SW 1271 (cell line): ENCODE data around the gene CYCS.

Experiments used
- DNase-seq, 2 experiments: peaks; one replicate each; lab custom pipeline; 2025; lab: John Stamatoyannopoulos, UW

The CYCS gene

GRCh38 chr7:25125137-25125946 lies at the start of gene CYCS:
Gene CYCS, minus strand, starts transcription at chr7:25125260. Its CDS starts 1,141 bp downstream, at chr7:25124119.
- peak; percentile 99 for DNase-seq

DNA sequence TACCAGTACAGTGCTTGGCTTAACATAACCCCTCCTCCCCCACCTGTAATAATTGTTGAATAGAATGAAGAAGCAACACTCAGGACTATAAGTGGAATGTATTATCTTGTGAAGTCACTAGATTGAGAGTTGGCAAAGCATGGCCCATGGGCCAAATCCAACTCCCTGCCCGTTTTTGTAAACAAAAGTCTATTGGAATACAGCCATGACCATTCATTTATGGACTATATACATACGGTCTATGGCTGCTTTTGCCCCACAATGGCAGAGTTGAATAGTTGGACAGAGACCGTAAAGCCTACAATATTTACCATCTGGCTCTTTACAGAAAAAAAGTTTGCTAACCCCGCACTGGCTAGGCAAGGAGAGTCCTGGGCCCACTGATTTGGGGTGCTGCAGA lies 48.1 kb upstream of the CYCS start:
- DNase-seq, result no peak

DNA sequence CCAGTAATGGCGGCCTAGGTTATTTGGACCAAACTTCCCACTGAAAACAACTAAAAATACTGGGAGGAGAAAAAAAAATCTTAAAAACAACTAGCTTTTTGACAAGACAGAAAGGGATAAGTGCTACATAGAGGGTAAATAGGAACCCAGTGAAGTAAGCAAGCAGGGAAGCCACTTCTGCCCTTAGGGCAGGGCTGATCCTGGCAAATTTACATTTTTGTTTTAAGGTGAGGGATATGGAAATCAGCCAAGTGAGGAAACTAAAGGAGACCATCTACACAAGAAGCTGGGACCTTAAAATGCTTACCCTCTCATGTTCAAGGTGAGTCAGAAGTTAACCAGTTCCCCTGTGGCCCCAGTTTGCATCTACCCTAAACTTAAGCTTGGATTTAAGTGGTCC lies 46.5 kb upstream of the CYCS start:
- no peak for DNase-seq

- DNase-seq, result no peak
Measured at GRCh38 chr7:25171071-25171470, 46.0 kb upstream of the CYCS start.

DNA sequence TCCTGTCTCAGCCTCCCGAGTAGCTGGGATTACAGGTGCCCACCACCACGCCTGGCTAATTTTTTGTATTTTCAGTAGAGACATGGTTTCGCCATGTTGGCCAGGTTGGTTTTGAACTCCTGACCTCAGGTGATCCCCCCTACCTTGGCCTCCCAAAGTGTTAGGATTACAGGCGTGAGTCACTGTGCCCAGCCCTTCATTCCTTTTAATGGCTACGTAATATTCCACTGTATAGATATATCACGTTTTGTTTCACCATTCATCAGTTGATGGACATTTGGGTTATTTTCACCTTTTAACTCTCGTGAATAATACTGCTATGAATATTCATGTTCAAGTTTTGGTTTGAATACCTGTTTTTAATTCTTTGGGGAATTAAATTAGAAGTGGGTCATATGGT lies 44.6 kb upstream of the CYCS start:
- DNase-seq, result no peak

GRCh38 chr7:25168145-25168544 lies 43.1 kb upstream of the CYCS start:
- no peak for DNase-seq

GRCh38 chr7:25167262-25167843 lies 42.3 kb upstream of the CYCS start:
- no peak for DNase-seq

- DNase-seq, result peak; percentile 18 to 54
Measured at GRCh38 chr7:25159983-25160596, 35.0 kb upstream of the CYCS start.

DNA sequence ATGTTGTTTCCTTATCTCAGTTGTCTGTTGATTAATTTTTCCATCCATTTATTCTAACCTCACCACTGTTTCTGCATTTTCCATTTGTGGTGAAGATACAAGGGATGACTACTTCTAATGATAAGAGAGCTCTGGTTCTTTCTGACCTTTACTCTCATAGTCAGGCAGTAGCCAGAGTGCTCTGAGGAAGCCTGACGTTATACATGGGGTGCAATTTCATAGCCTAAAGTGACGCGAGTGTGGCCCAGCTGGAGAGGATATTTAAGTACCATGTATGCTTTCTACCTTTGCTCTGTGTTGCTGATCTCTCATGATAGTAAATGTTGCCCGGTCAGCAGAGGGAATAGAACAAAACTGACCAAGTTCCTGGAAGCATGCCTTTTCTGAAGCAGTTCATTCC lies 33.9 kb upstream of the CYCS start:
- no peak for DNase-seq

GRCh38 chr7:25151773-25152172 lies 26.7 kb upstream of the CYCS start:
- no peak for DNase-seq

DNA sequence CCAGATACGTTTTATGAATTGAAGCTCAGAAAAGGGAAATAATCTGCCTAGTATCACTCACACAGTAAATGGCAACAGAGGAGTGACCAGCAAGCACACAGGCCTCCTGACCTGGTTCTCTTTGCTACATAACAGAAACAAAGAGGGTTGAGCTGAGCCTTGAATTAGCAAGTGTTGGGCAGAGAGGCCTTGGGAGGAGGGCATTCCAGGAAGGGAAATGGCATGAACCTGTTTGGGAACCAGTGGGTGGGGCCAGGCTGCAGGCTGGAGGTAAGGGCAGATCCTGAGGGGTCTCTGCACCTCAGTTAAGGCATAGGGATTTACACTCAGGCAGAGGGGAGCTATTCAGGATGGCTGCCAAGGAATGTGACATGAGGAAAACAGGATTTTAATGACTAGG lies 24.8 kb upstream of the CYCS start:
- DNase-seq, result no peak

DNA sequence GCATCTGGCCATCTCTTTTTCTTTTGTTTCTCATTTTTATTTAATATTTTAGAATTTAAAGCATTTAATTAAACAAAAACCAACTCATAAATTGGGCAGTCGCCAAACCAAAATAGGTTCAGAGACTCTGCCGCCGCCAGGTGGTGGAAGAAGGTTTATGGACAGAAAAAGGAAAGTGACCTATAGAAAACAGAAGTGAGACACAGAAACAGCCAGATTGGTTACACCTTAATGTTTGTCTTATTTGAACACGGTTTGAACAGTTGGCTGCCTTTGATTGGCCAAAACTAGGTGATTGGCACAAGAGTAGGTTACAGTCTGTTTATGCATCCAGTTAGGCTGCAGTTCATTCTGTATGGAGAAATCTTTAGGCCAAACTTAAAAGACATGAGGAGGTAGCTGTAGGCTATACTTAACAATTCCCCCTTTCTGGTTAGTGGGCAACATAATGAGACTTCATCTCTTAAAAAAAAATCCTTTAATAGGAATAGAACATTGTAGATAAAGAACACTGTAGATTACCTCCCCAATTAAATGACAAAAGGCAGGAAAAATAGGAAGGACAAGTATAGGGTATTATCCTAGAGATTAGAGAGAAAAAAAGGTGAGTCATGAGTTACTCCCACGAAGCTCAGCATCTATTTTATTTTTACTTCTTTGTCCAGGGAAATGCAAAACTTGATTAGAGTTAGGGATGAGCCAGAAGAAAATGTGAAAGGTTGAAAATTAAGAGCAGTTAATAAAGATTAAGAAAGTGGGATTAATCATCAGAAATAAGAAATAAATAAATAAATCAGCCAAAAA lies 23.9 kb upstream of the CYCS start:
- no peak for DNase-seq

DNA sequence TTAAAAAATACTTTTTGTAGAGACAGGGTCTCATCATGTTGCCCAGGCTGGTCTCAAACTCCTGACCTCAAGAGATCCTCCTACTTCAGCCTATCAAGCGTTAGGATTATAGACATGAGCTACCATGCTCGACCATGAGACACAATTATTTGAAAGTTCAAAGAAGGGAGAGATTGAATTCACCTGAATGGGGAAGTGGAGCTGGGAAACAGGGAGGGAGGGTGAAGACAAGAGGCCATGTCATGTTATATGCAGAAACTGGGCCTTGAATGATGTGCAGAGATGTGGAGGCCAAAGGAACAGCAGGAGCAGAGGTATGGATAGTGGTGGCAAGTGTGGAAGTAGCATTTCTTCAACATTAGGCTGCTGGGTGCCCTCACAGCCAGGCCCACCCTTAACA lies 18.7 kb upstream of the CYCS start:
- no peak for DNase-seq

GRCh38 chr7:25139536-25139935 lies 14.5 kb upstream of the CYCS start:
- no peak for DNase-seq

DNA sequence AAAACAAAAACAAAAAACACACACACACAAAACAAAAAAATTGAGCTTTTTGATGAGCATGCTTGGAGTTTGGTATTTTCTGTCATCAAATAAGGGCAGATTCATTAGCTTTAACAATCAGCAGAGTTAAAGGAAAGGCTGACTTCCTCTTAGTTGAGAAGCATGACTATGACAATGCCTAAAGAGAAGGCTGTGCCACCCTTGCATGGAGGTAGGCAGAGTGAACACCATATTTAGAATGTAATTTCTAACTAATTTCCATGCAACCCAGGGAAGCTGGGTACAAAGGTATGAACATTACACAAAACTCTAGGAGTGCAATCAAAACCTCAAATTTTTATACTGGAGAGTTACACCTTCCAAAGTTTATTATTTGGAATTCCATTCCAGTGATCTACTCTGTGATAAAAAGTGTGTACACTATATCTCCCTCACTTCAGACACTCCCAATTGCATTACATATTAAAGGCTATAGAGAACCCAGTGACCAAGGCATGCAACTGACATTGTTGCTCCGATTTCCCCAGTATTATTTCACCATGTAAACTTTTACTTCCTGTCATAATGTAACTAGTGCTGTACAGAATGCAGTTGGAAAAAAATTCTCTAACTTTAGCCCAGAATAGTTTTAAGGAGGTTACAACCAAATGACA lies 9.4 kb upstream of the CYCS start:
- DNase-seq, result no peak

GRCh38 chr7:25132430-25132829 lies 7.4 kb upstream of the CYCS start:
- DNase-seq, result no peak

DNA sequence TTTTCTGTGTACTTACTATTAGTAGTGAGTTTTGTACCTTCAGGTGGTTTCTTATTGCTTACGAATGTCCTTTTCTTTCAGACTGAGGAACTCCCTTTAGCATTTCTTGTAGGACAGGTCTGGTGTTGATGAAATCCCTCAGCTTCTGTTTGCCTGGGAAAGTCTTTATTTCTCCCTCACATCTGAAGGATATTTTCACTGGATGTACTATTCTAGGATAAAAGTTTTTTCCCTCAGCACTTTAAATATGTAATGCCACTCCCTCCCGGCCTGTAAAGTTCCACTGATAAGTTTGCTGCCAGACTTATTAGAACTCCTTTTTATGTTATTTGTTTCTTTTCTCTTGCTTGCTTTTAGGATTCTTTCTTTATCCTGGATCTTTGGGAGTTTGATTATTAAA lies 1.7 kb upstream of the CYCS start:
- no peak for DNase-seq

GRCh38 chr7:25124465-25125136 lies 459 bp downstream of the CYCS start:
- no peak for DNase-seq

DNA sequence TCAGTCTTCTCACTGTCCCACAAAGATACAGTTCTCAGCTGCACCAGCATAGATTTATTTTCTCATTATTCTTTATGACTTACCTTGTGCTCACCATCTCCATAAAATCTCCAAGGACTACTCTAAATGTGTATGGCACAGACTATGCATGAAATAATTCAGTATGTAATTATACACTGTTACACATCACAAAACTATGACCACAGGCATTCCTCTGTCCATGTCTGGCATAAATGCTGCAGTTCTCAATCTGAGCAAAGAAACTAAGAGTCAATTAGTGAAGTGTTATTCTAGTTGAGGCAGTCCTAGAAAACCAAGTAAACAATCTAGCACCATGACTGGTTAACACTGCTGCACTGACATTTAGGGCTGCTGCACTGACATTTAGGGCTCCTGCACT lies 2.7 kb downstream of the CYCS start:
- DNase-seq, result peak; percentile 18 to 34

DNA sequence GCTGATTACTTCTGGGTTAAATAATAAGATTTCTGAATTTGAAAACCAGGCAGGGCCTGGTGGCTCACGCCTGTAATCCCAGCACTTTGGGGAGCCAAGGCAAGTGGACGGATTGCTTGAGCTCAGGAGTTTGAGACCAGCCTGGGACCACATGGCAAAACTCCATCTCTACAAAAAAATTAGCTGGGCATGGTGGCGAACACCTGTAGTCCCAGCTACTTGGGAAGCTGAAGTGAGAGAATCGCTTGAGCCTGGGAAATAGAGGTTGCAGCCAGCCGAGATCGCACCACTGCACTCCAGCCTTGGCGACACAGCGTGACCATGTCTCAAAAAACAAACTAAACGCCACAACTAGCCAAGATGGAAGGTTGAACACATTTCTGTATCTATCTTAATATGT lies 3.5 kb downstream of the CYCS start:
- DNase-seq, result no peak

- no peak for DNase-seq
Measured at GRCh38 chr7:25119102-25119501, 6.0 kb downstream of the CYCS start.
